Measurements from ENCODE around the gene STT3A. TPM values are rescaled to one million over a fixed set of nuclear protein-coding genes. Genes with fewer than 3 reads are reported as not detected.

Gene STT3A
- total and polyA plus RNA-seq, 2 of the 13 experiments (the other 11 are each of a cell fraction or from before 2014, with no cell fraction given), result 229 to 319 TPM

- TF ChIP-seq, protein P1, sequence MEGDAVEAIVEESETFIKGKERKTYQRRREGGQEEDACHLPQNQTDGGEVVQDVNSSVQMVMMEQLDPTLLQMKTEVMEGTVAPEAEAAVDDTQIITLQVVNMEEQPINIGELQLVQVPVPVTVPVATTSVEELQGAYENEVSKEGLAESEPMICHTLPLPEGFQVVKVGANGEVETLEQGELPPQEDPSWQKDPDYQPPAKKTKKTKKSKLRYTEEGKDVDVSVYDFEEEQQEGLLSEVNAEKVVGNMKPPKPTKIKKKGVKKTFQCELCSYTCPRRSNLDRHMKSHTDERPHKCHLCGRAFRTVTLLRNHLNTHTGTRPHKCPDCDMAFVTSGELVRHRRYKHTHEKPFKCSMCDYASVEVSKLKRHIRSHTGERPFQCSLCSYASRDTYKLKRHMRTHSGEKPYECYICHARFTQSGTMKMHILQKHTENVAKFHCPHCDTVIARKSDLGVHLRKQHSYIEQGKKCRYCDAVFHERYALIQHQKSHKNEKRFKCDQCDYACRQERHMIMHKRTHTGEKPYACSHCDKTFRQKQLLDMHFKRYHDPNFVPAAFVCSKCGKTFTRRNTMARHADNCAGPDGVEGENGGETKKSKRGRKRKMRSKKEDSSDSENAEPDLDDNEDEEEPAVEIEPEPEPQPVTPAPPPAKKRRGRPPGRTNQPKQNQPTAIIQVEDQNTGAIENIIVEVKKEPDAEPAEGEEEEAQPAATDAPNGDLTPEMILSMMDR (CRISPR knock-in tag; IDR thresholded peaks at IDR 0.05), result peak; percentile 57
- 0 out of 2 replicates have a peak, but pooled peaks have one; percentile 4 for TF ChIP-seq STAG1 (CRISPR knock-in tag; IDR thresholded peaks at IDR 0.05)
- TF ChIP-seq ZNF644 (CRISPR knock-in tag; IDR thresholded peaks at IDR 0.05; ENCODE audit: low read depth), result no peak
- TF ChIP-seq, protein P2, sequence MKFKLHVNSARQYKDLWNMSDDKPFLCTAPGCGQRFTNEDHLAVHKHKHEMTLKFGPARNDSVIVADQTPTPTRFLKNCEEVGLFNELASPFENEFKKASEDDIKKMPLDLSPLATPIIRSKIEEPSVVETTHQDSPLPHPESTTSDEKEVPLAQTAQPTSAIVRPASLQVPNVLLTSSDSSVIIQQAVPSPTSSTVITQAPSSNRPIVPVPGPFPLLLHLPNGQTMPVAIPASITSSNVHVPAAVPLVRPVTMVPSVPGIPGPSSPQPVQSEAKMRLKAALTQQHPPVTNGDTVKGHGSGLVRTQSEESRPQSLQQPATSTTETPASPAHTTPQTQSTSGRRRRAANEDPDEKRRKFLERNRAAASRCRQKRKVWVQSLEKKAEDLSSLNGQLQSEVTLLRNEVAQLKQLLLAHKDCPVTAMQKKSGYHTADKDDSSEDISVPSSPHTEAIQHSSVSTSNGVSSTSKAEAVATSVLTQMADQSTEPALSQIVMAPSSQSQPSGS (CRISPR knock-in tag; IDR thresholded peaks at IDR 0.05), result 0 out of 2 replicates have a peak, but pooled peaks have one; percentile 25
- 0 out of 2 replicates have a peak, but pooled peaks have one; percentile 9 for TF ChIP-seq GATAD2A (CRISPR knock-in tag; IDR thresholded peaks at IDR 0.05)
- TF ChIP-seq SAP130 (CRISPR knock-in tag; IDR thresholded peaks at IDR 0.05; ENCODE audit: low read depth), result no peak
- TF ChIP-seq ZNF713 (CRISPR knock-in tag; IDR thresholded peaks at IDR 0.05), result no peak
- TF ChIP-seq JARID2 (CRISPR knock-in tag; IDR thresholded peaks at IDR 0.05; ENCODE audit: insufficient replicate concordance), result no peak
- TF ChIP-seq HNRNPK (IDR thresholded peaks at IDR 0.05; ENCODE audit: low read depth, low read length, poor library complexity, severe bottlenecking), result peak; percentile 40
- peak; percentile 59 for TF ChIP-seq CEBPG (CRISPR knock-in tag; IDR thresholded peaks at IDR 0.05)
- TF ChIP-seq HOMEZ (CRISPR knock-in tag; IDR thresholded peaks at IDR 0.05; ENCODE audit: low read depth), result no peak
- TF ChIP-seq JUN (CRISPR knock-in tag; IDR thresholded peaks at IDR 0.05), result no peak
- TF ChIP-seq ZNF138 (CRISPR knock-in tag; IDR thresholded peaks at IDR 0.05; ENCODE audit: low read depth), result no peak
- 0 out of 2 replicates have a peak, but pooled peaks have one; percentile 15 for TF ChIP-seq SMC3 (IDR thresholded peaks at IDR 0.05; ENCODE audit: low read length)
- no peak for TF ChIP-seq SOX13 (IDR thresholded peaks at IDR 0.05)
- TF ChIP-seq SOX13 (CRISPR knock-in tag; conservative IDR thresholded peaks at IDR 0.05 in 1 of 2, IDR thresholded peaks at IDR 0.05 in 1 of 2), result 0 out of 4 replicates have a peak, but pooled peaks of 1 of the 2 experiments have one; percentile 63
- no peak for TF ChIP-seq YEATS2 (CRISPR knock-in tag; IDR thresholded peaks at IDR 0.05; ENCODE audit: borderline replicate concordance)
Observed at GRCh38 chr11:125626288-125626950, 33.8 kb downstream of the STT3A start (continued).
